IPS DF 19.7 (cell line): Measurements from ENCODE around the gene INPP5J.
"Not testable (repeated sequence)": the region's sequence is repeated elsewhere in the genome, so short reads cannot be mapped to it uniquely, and the experiment has no call there.

Experiments used
- DNase-seq: peaks from one replicate; pipeline ENCODE4 v3.0.0-alpha.2; 2013; ENCODE audit warnings: low read depth, low spot score

INPP5J gene

GRCh38 chr22:31086703-31087330 is 35.9 kb upstream of the INPP5J start:
- DNase-seq: no peak

GRCh38 chr22:31087744-31088215 is 35.0 kb upstream of the INPP5J start:
- no peak for DNase-seq

- no peak for DNase-seq
Observed at GRCh38 chr22:31088233-31088986, 34.4 kb upstream of the INPP5J start.

GRCh38 chr22:31089160-31090100 is 33.3 kb upstream of the INPP5J start:
- DNase-seq: no peak

GRCh38 chr22:31090217-31091085 is 32.3 kb upstream of the INPP5J start:
- DNase-seq: no peak

DNA sequence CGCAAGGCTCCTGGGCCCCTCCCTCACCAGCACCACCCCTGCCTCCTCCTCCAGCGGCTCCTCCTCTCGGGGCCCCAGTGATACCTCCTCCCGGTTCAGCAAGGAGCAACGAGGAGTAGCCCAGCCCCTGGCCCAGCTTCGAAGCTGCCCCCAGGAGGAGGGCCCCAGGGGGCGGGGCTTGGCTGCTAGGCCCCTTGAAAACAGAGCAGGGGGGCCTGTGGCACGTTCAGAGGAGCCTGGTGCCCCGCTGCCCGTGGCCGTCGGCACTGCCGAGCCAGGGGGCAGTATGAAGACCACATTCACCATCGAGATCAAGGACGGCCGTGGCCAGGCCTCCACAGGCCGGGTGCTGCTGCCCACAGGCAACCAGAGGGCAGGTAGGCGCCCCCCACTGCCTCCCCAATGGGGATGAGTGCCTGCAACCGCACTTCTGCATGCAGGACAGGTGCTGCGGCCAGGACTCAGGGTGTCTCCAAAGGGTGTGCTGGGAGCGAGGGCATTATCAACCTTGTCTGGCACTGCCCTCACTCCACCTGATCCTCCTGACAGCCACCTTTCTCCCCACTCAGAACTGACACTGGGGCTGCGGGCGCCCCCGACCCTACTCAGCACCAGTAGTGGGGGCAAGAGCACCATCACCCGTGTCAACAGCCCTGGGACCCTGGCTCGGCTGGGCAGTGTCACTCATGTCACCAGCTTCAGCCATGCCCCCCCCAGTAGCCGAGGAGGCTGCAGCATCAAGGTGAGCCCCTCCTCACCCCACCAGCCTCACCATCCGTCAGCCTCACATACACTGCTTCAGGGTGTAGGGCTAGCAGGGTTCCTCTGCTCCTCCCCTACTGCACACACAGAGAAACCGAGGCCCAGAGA is 31.4 kb upstream of the INPP5J start:
- DNase-seq: no peak

DNA sequence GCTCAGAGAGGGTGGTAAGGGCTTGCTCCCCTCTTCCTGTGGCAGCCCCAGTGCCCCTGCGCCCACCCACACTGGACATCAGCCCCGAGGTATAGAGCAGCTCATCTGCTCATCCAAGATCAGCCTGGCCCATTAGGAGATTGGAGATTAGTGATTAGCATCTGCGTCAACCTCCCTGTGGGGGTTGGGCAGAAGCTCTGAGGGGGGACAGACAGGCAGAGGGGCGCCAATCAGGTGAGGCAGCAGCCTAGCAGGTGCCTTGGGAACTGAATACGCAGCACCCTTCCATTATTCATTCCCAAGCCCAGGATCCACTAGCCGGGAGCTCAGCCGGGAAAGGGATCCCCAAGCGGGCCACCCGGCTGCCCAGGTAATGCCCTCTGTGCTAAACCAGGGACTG is 30.6 kb upstream of the INPP5J start:
- DNase-seq: no peak

DNA sequence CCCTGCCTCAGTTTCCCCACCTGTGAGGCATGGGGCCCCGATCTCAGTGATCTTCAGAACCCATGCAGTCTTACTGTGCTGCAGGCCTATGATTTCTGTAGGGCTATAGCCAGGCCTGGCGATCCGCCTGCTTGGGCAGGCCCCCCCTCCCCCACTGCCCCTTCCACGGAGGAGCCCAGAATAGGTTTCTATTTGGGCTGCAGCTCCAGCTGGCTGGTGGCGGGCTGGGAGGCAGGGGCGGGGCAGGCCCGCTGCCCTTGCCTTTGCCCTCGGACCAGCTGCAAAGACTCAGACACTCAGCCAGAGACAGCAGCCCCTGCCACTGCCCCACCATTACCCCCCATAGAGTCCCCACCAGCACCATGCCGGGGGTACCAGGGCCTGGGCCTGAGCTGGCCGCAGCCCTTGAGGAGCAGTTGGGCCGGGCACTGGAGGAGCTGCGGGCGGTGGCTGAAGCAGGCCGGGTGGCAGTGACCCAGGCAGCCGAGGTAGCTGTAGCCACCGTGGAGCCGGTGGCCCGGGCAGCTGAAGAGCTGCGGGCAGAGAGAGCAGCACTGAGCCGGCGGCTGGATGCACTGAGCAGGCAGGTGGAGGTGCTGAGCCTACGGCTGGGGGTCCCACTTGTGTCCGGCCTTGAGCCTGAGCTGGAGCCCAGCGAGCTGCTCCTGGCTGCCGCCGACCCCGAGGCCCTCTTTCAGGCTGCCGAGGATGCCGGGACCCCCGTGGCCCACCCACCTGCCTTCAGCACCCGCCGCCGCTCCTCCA is 29.5 kb upstream of the INPP5J start:
- DNase-seq: no peak

DNA sequence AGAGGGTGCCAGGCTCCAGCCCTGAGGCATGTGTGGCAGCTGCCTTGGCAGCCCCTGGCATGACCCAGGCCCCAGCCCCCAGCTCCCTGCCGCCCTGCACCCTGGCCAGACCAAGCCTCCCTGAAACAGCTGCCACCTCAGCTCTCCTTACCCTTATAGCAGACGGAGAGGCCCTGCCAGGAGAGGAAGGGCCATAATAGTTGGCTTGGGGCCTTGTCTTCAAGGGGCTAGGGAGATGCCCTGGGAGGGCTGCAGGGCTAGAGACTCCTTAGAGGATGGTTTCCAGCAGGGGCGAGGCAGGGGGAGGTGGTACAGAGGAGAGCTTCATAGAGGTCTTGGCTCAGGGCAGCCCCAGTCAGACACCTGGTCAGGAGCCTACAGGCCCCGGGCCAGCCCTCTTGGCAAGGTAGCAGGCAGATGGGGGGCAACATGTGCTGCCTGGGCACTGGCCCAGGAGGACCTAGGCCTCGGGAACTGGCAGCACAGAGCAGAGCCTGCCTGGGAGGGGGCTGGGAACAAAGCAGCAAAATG is 28.7 kb upstream of the INPP5J start:
- DNase-seq: no peak

DNA sequence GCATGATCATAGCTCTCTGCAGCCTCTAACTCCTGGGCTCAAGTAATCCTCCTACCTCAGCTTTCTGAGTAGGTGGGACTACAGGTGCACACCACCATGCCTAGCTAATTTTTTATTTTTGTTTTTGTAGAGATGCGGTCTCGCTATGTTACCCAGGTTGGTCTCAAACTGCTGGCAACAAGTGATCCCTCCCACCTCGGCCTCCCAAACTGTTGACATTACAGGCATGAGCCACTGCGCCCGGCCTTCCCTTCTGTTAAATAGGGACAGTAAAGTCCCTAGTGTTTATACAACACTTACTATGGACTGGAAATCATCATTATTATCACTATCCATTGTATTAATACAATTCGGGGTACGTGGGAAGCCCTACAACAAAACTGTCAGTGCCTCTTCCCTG is 28.0 kb upstream of the INPP5J start:
- no peak for DNase-seq

GRCh38 chr22:31095637-31096249 is 27.0 kb upstream of the INPP5J start:
- no peak for DNase-seq

GRCh38 chr22:31096657-31097279 is 26.0 kb upstream of the INPP5J start:
- DNase-seq: no peak

DNA sequence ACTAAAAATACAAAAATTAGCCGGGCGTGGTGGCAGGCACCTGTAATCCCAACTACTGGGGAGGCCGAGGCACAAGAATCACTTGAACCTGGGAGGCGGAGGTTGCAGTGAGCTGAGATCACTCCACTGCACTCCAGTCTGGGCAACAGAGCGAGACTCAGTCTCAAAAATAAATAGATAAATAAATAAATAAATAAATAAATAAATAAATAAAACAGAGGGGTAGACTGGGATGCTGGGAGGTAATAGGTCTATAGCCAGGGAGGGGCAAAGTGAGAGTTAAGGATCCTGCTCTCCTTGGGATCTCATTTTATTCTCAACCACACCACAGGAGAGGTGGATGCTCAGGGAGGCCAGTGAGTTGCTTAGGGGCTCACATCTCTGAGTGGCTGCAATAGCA is 25.2 kb upstream of the INPP5J start:
- not testable (repeated sequence) for DNase-seq

DNA sequence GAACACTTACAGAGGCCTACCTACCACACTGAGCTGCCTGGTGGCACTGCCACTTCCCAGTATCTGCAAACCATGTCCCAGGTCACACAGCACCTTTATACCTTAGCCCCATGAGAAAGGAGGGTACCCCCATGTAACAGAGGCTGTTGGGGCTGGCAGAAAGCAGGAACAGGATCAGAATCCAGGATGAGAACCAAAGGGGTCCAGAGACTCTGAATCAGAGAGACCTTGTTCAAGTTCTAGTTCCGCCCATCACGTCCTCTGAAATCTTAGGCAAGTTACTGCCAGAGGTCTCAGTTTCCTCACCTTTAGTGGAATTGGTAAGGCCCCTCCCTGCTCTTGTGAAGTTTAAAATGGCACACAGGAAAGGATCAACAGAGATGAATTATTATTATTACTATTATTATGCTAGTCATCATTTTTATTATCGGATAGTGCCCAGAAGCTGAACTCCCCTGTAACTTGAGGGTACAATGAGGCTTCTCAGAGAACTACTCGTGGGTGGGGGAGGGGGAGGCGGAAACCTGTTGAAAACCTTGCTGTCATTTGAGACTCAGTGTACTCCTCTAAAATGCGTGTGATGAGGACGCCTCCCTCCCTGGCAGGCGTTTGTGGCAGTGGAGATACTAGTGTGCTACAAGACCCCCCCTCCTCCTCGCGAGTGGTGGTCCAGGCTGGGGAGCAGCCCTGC is 24.7 kb upstream of the INPP5J start:
- no peak for DNase-seq

DNA sequence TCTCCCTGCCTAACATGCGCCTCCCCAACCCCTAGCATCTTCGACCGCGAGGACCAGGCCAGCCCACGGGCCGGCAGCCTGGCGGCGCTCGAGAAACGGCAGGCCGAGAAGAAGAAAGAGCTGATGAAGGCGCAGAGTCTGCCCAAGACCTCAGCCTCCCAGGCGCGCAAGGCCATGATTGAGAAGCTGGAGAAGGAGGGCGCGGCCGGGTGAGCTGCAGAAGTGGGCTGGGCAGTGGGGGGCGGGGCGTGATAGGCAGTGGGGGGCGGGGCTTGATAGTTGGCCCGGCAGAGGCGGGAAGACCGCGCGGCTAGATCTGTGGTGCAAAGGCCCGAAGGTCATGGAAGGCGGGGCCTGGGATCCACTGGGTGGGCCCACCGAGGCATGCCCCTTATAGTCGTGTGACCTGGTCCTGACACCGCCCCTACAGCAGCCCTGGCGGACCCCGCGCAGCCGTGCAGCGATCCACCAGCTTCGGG is 24.1 kb upstream of the INPP5J start:
- DNase-seq: no peak

DNA sequence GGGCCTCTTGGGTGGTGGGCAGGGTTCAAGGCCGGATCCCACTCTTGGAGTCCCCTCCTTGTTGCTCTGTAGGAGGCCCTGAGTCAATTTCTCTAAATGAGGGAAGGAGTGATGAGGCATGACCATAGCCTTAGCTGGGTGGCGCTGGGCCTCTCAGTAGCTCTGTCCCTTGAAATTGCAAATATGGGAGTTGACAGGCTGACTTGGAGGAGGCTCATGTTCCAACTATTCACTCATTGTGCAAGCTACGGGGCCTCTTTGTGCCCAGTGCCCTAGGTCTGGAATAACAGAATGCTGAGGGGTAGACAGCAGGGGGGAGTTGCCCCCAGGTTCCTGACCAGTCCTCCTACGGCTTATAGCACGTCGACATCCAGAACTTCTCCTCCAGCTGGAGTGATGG is 23.4 kb upstream of the INPP5J start:
- DNase-seq: no peak
